H9 (cell line): ENCODE results near the gene KIF5C. TPM values are rescaled to one million over a fixed set of nuclear protein-coding genes. Genes with fewer than 3 reads are reported as not detected.
A peak's percentile ranks its signal among the peaks of the same experiment; 100 is the strongest.

ENCODE experiments used
- DNase-seq: peaks from one replicate; pipeline ENCODE4 v3.0.0-alpha.2; 2017
- H2AFZ ChIP-seq: one replicate; pipeline ENCODE4 v1.6.1; 2013; ENCODE audit warnings: mild to moderate bottlenecking, low read length, control low read depth, moderate library complexity
- H2AK5ac ChIP-seq: 2 replicates; pipeline ENCODE4 v1.6.1; 2013; ENCODE audit warnings: low read length, control low read depth, mixed read lengths; ENCODE audit not compliant: insufficient read length
- H2BK120ac ChIP-seq: one replicate; pipeline ENCODE4 v1.6.1; 2013; ENCODE audit warnings: low read depth, mild to moderate bottlenecking, low read length, control low read depth, inconsistent platforms; ENCODE audit not compliant: poor library complexity, severe bottlenecking
- H2BK12ac ChIP-seq: 2 replicates; pipeline ENCODE4 v1.6.1; 2013; ENCODE audit warnings: low read length, control low read depth, mixed read lengths, low read depth; ENCODE audit not compliant: insufficient read length
- H2BK15ac ChIP-seq: 2 replicates; pipeline ENCODE4 v1.6.1; 2013; ENCODE audit warnings: low read depth, low read length, control low read depth
- H2BK20ac ChIP-seq: one replicate; pipeline ENCODE4 v1.6.1; 2013; ENCODE audit warnings: low read depth, mild to moderate bottlenecking, low read length, control low read depth, inconsistent platforms; ENCODE audit not compliant: poor library complexity, severe bottlenecking
- H2BK5ac ChIP-seq: 2 replicates; pipeline ENCODE4 v1.6.1; 2013; ENCODE audit warnings: low read length, control low read depth, mixed read lengths; ENCODE audit not compliant: insufficient read length
- H3K14ac ChIP-seq: 2 replicates; pipeline ENCODE4 v1.6.1; 2013; ENCODE audit warnings: low read length, control low read depth; ENCODE audit not compliant: insufficient read depth
- H3K18ac ChIP-seq: 2 replicates; pipeline ENCODE4 v1.6.1; 2013; ENCODE audit warnings: low read depth, mild to moderate bottlenecking, mixed read lengths, low read length, control low read depth; ENCODE audit not compliant: insufficient read length
- H3K23ac ChIP-seq: 2 replicates; pipeline ENCODE4 v1.6.1; 2013; ENCODE audit warnings: low read length, control low read depth, mixed read lengths, low read depth; ENCODE audit not compliant: insufficient read length
- H3K23me2 ChIP-seq: 2 replicates; pipeline ENCODE4 v1.6.1; 2013; ENCODE audit warnings: low read depth, mild to moderate bottlenecking, mixed read lengths, low read length, control low read depth; ENCODE audit not compliant: insufficient read length, poor library complexity, severe bottlenecking
- H3K27ac ChIP-seq: 2 replicates; pipeline ENCODE4 v1.5.1; 2013; ENCODE audit warnings: low read length, control low read depth, mixed read lengths, low read depth; ENCODE audit not compliant: insufficient read length
- H3K27me3 ChIP-seq: 2 replicates; pipeline ENCODE4 v1.6.1; 2013; ENCODE audit warnings: low read length, control low read depth, inconsistent platforms; ENCODE audit not compliant: insufficient read depth
- H3K4ac ChIP-seq: 2 replicates; pipeline ENCODE4 v1.6.1; 2013; ENCODE audit warnings: low read depth, mild to moderate bottlenecking, control low read depth, inconsistent platforms, low read length, moderate library complexity
- H3K4me1 ChIP-seq: 2 replicates; pipeline ENCODE4 v1.6.1; 2013; ENCODE audit warnings: low read length, control low read depth, inconsistent platforms; ENCODE audit not compliant: insufficient read depth
- H3K4me2 ChIP-seq: 2 replicates; pipeline ENCODE4 v1.6.1; 2013; ENCODE audit warnings: low read length, control low read depth, mixed read lengths; ENCODE audit not compliant: insufficient read length, insufficient read depth
- H3K56ac ChIP-seq: 2 replicates; pipeline ENCODE4 v1.6.1; 2013; ENCODE audit warnings: low read depth, mild to moderate bottlenecking, mixed read lengths, low read length, control low read depth; ENCODE audit not compliant: insufficient read length
- H3K79me1 ChIP-seq: 2 replicates; pipeline ENCODE4 v1.6.1; 2013; ENCODE audit warnings: low read depth, mild to moderate bottlenecking, moderate library complexity, low read length, control low read depth, inconsistent platforms; ENCODE audit not compliant: insufficient read depth, poor library complexity, severe bottlenecking
- H3K79me2 ChIP-seq: 2 replicates; pipeline ENCODE4 v1.6.1; 2013; ENCODE audit warnings: low read length, control low read depth, inconsistent platforms; ENCODE audit not compliant: insufficient read depth
- H3K9ac ChIP-seq: 2 replicates; pipeline ENCODE4 v1.6.1; 2013; ENCODE audit warnings: low read length, control low read depth, mixed read lengths; ENCODE audit not compliant: insufficient read length; ENCODE audit errors: extremely low read depth
- H3K9me3 ChIP-seq: one replicate; pipeline ENCODE4 v1.6.1; 2013; ENCODE audit warnings: low read depth, low read length, inconsistent platforms; ENCODE audit not compliant: control insufficient read depth
- H3T11ph ChIP-seq: one replicate; pipeline ENCODE4 v1.6.1; 2013; ENCODE audit warnings: mild to moderate bottlenecking, low read length, control low read depth, inconsistent platforms
- H4K20me1 ChIP-seq: one replicate; pipeline ENCODE4 v1.6.1; 2013; ENCODE audit not compliant: control insufficient read depth, insufficient read length, insufficient read depth
- H4K5ac ChIP-seq: 2 replicates; pipeline ENCODE4 v1.6.1; 2013; ENCODE audit warnings: low read depth, mild to moderate bottlenecking, mixed read lengths, low read length, control low read depth; ENCODE audit not compliant: insufficient read length
- H4K8ac ChIP-seq: replicated peaks from 2 replicates; pipeline ENCODE4 v1.6.1; 2013; ENCODE audit warnings: low read length, control low read depth, mixed read lengths, low read depth; ENCODE audit not compliant: insufficient read length
- H4K91ac ChIP-seq: 2 replicates; pipeline ENCODE4 v1.6.1; 2013; ENCODE audit warnings: low read depth, mild to moderate bottlenecking, moderate library complexity, mixed read lengths, low read length, control low read depth; ENCODE audit not compliant: insufficient read length
- H3K27ac Mint-ChIP-seq, 3 experiments: 2 replicates in 2 of 3; 3 replicates in 1 of 3; pipeline ENCODE4 v1.8.0; 2020 to 2021; ENCODE audit warnings: mixed read lengths in 3 of 3, mild to moderate bottlenecking in 1 of 3, moderate library complexity in 1 of 3
- H3K27me3 Mint-ChIP-seq: 2 replicates; pipeline ENCODE4 v1.8.0; 2021; ENCODE audit warnings: low read depth, mild to moderate bottlenecking, moderate library complexity, mixed read lengths
- H3K36me3 Mint-ChIP-seq, 3 experiments: 2 replicates in 2 of 3; 3 replicates in 1 of 3; pipeline ENCODE4 v1.8.0; 2020 to 2021; ENCODE audit warnings: low read depth in 3 of 3, mixed read lengths in 3 of 3; ENCODE audit not compliant: insufficient read depth in 1 of 3
- H3K4me1 Mint-ChIP-seq, 2 experiments: 2 replicates each; pipeline ENCODE4 v1.8.0; 2020; ENCODE audit warnings: mixed read lengths in 2 of 2
- H3K4me3 Mint-ChIP-seq, 2 experiments: 2 replicates in 1 of 2; 3 replicates in 1 of 2; pipeline ENCODE4 v1.8.0; 2020 to 2021; ENCODE audit warnings: mild to moderate bottlenecking in 2 of 2, mixed read lengths in 2 of 2, moderate library complexity in 1 of 2
- H3K9me3 Mint-ChIP-seq, 2 experiments: 2 replicates in 1 of 2; 3 replicates in 1 of 2; pipeline ENCODE4 v1.8.0; 2020; ENCODE audit warnings: mild to moderate bottlenecking in 2 of 2, mixed read lengths in 2 of 2, moderate library complexity in 1 of 2
- CTCF ChIP-seq: fragments of 200-600 bp; sonication (generic); conservative IDR thresholded peaks from 3 replicates; pipeline ENCODE4 v1.8.0; 2021; ENCODE audit warnings: antibody characterized with exemption, mild to moderate bottlenecking
- WGBS: extraction: QIAGEN DNeasy Blood & Tissue Kit; methylation state at CpG from one replicate; pipeline ENCODE4 v1.1.7; 2013; ENCODE audit warnings: missing lambda C conversion rate, low lambda C conversion rate, mixed read lengths; ENCODE audit not compliant: insufficient read length; ENCODE audit errors: extremely low coverage; 5-methylcytosine and 5-hydroxymethylcytosine counted together
- total RNA-seq: library from RNA; stranded (reverse); gene quantifications from 2 replicates; pipeline ENCODE4 v1.2.1, GENCODE V29; 2021

Gene KIF5C
- total RNA-seq, 1 experiment from 2014 or later = 52.9 TPM

GRCh38 chr2:149070681-149071320, 195.8 kb downstream of the KIF5C start:
- peak overlapping the region in 1 of 3 experiments; percentile 60; a peak in 1 of 7 replicates for H3K27ac Mint-ChIP-seq
- H3T11ph ChIP-seq = no peak overlapping the region
- no peaks in the 10 kb centered on the region for H3K36me3 Mint-ChIP-seq
- no peak overlapping the region for H2BK15ac ChIP-seq
- no peak for DNase-seq
- no peaks in the 10 kb centered on the region for H3K27me3 Mint-ChIP-seq
- no peak overlapping the region for H3K27ac ChIP-seq
- no peaks in the 10 kb centered on the region for H3K9me3 ChIP-seq
- no peaks in the 10 kb centered on the region for H3K9me3 Mint-ChIP-seq
- no peak overlapping the region for H3K4me2 ChIP-seq
- peak overlapping the region; percentile 3 for H2BK20ac ChIP-seq
- no peaks in the 10 kb centered on the region; the same call in 1 of the 2 replicates for H3K4me1 ChIP-seq
- no peaks in the 10 kb centered on the region for H3K79me2 ChIP-seq
- peaks cover 16 to 21% of the 10 kb centered on the region in 2 experiments for H3K4me1 Mint-ChIP-seq
- no peak overlapping the region for H3K9ac ChIP-seq
- H2BK12ac ChIP-seq = no peak overlapping the region
- no peaks in the 10 kb centered on the region for H3K27me3 ChIP-seq
- no peak overlapping the region for H2AK5ac ChIP-seq
- H3K23me2 ChIP-seq = no peaks in the 10 kb centered on the region
- WGBS = no CpG with 5 or more reads among the region's 9 CpGs
- H3K18ac ChIP-seq = no peak overlapping the region
- no peaks in the 10 kb centered on the region for H3K79me1 ChIP-seq
- no peak overlapping the region for H3K56ac ChIP-seq
- H4K91ac ChIP-seq = no peak overlapping the region
- no peak for TF ChIP-seq CTCF
- H2AFZ ChIP-seq = no peak overlapping the region
- no peak overlapping the region for H4K5ac ChIP-seq
- no peak overlapping the region for H3K14ac ChIP-seq
- no peak overlapping the region for H4K8ac ChIP-seq
- H2BK120ac ChIP-seq = no peak overlapping the region
- H3K4me3 Mint-ChIP-seq = no peak overlapping the region
- no peak overlapping the region for H3K4ac ChIP-seq
- no peaks in the 10 kb centered on the region for H4K20me1 ChIP-seq
- no peak overlapping the region for H3K23ac ChIP-seq
- no peak overlapping the region for H2BK5ac ChIP-seq
